NCI-H226 (cell line): ENCODE results near the gene C15orf62.

Experiments used
- DNase-seq: peaks from one replicate; pipeline ENCODE4 v3.0.0-alpha.2; 2015

The C15orf62 gene, protein sequence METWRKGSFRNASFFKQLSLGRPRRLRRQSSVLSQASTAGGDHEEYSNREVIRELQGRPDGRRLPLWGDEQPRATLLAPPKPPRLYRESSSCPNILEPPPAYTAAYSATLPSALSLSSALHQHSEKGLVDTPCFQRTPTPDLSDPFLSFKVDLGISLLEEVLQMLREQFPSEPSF

GRCh38 chr15:40769274-40770146 lies at the start of gene C15orf62:
C15orf62 (plus strand) TSS chr15:40769980; CDS start chr15:40770496, 516 bp downstream.
- peak; percentile 76 for DNase-seq

DNA sequence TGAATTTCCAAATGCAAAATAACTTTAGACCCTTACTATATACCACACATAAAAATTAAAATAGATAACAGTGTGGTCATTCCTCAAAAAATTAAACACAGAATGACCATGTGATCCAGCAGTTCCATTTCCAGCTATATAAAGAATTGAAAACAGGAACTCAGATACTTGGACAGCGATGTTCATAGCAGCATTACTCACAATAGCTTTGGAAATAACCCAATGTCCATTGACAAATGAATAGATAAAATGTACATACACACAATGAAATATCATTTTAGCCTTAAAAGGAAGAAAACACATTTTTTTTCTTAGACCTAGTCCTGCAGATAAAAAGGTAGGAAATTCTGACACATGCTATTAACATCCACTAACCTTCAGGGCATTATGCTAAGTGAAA lies 48.1 kb upstream of the C15orf62 start:
- no peak for DNase-seq

GRCh38 chr15:40722354-40722753 lies 47.4 kb upstream of the C15orf62 start:
- no peak for DNase-seq

DNA sequence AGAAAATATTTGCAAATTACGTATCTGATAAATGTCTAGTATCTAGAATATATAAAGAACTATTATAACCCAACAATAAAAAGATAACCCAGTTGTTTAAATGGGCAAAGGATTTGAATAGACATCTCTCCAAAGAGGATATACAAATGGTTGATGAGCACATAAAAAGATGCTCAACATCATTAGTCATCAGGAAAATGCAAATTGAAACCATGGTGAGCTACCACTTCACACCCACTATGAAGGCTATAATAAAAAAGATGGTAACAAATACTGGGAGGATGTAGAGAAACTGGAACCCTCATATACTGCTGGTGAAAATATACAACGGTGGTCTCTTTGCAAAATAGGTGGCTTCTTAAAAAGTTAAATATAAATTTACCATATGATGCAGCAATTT lies 46.8 kb upstream of the C15orf62 start:
- DNase-seq = no peak

GRCh38 chr15:40723919-40724318 lies 45.9 kb upstream of the C15orf62 start:
- DNase-seq = no peak

DNA sequence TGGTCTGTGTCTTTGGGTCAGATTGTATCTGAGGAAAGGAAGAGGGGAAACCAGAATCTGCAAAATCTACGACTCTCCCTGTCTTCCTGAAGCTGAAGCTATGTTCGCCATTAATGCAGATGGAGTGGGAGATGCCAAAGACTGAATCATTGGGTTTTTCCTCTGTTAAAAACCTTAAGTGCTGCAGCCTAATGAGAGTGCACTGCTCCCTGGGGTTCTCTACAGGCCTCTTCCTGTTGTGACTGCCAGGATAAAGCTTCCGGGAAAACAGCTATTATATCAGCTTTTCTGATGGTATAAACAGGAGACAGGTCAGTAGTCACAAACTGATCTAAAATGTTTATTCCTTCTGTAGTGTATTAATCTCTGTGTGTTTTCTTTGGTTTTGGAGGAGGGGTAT lies 38.7 kb upstream of the C15orf62 start:
- no peak for DNase-seq

DNA sequence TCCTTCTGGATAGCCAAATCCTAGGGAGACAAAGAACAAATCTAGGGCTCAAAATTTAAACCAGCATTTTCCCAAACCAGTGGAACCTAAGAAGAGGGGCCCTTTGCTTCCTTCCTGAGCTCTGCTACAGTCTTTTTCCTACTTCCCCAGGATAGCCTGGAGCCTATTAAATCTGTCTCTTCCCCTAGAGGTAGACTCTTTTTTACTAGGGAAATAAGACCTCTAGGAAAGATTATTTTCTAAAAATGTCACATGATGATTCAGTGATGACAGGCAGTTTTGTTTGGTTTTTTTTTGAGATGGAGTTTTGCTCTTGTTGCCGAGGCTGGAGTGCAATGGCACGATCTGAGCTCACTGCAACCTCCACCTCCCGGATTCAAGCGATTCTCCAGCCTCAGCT lies 33.2 kb upstream of the C15orf62 start:
- DNase-seq = no peak

GRCh38 chr15:40737048-40737447 lies 32.7 kb upstream of the C15orf62 start:
- no peak for DNase-seq

GRCh38 chr15:40739047-40739446 lies 30.7 kb upstream of the C15orf62 start:
- no peak for DNase-seq

DNA sequence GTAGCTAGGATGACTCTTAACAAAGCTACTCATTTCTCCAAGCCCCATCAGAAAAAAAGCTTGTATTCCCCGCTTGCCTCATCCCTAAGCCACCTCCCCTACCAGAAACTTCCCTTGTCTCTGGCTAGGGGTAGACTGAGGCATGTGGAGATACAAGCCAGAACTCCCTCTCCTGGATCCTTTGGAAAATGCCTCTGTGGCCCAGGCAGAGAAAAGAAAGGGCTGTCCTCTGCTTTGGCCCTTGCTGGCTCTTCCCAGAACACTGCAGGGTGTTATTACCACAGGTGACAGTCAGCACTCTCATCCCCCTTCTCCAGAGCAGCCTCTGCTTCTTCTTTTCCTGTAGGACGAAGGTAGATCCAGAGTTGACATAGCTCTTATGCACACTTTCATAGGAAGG lies 29.9 kb upstream of the C15orf62 start:
- no peak for DNase-seq

- DNase-seq = no peak
Observed at GRCh38 chr15:40743485-40743901, 26.3 kb upstream of the C15orf62 start.

- no peak for DNase-seq
Observed at GRCh38 chr15:40743921-40744814, 25.6 kb upstream of the C15orf62 start.

- DNase-seq = no peak
Observed at GRCh38 chr15:40744815-40745152, 25.0 kb upstream of the C15orf62 start.

- DNase-seq = no peak
Observed at GRCh38 chr15:40746916-40747418, 22.8 kb upstream of the C15orf62 start.

GRCh38 chr15:40747685-40748631 lies 21.8 kb upstream of the C15orf62 start:
- no peak for DNase-seq

DNA sequence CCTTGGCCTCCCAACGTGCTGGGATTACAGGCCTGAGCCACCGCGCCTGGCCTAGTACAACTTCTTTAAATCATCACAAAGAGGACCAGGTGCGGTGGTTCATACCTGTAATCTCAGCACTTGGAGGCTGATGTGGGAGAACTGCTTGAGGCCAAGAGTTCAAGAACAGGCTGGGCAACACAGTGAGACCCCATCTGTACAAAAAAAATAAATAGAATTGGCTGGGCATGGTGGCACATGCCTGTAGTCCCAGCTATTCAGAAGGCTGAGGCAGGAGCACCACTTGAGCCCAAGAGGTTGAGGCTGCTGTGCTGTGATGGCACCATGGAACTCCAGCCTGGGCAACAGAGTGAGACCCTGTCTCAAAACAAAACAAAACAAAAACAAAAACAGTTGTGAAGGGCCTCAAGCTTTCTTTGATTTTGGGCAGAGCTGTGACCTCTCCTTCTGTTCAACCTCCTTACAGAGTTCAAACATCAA lies 20.6 kb upstream of the C15orf62 start:
- no peak for DNase-seq

DNA sequence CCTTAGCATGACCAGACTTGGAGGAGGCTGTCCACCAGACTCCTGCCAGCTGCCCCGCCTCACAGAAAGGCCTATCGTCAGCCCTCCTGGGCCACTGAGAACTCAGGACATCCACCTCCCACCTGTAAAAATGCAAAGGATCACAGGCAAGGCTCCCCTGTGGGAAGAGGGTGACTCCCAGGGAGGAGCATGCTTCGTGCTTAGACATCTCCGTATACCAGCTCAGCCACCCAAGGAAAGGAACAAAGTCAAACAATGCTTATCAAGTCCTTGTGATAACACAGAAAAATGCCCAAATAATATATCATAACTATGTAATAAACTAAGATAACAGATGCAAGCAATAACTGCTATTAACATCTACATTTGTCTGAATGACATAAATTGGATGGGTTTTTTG lies 18.9 kb upstream of the C15orf62 start:
- no peak for DNase-seq

DNA sequence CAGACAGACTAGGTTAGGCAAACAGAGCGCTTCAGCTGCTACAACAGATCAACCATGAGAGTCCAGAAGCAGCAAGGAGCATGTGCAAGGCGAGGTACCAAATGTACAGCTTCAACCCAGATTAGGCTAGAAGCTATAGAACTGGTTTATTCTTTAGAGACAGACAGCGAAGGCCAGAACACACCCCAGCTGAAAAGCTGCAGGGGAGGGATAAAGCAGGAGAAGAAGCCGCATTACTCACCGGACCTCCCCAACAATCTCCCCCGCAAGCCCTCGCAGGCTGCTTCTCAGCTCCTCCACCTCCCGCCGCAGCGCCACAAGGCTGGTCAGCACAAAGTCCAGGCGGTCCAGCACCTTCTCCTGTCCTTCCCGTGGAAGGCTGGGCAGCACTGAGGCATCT lies 18.0 kb upstream of the C15orf62 start:
- DNase-seq = no peak

GRCh38 chr15:40754574-40754882 lies 15.3 kb upstream of the C15orf62 start:
- no peak for DNase-seq

GRCh38 chr15:40754883-40755811 lies 14.6 kb upstream of the C15orf62 start, which contains the start of gene RMDN3:
RMDN3 (minus strand) TSS chr15:40755254; CDS start chr15:40754783, 471 bp downstream.
- DNase-seq = peak; percentile 64

DNA sequence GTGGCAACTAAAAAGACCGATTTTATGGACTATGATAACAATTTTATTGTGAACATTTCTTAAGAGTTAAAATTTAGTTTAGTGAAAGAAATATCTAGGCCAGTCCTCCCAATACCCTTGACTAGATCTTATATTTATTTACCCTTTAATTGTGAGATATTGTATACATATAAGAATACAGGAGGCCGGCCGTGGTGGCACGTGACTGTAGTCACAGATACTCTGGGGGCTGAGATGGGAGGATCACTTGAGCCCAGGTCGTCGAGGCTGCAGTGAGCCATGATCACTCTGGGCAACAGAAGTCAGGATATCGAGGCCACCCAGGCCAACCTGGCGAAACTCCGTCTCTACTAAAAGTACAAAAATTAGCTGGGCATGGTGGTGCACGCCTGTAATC lies 14.0 kb upstream of the C15orf62 start:
- DNase-seq = no peak
